Activated CD4-positive, alpha-beta T cell treated with anti-CD3 and anti-CD28 coated beads, Interleukin-2, amount 10 ng/mL, durations not matched to agents 7 days and 5 days (primary cell): ENCODE measurements around the gene FKBP1A. TPM values are rescaled to one million over a fixed set of nuclear protein-coding genes. Genes with fewer than 3 reads are reported as not detected.
A peak's percentile ranks its signal among the peaks of the same experiment; 100 is the strongest.

Experiments
- CTCF ChIA-PET: fragments of 350-600 bp; sonication (Branson Sonifier 250); formaldehyde crosslinking; loops from one replicate; lab custom pipeline; 2021; ENCODE audit warnings: antibody characterized with exemption; lab: Charles Lee
- POLR2A ChIA-PET: fragments of 350-600 bp; sonication (Branson Sonifier 250); formaldehyde crosslinking; loops from one replicate; lab custom pipeline; 2021; ENCODE audit warnings: antibody characterized with exemption; lab: Charles Lee
- DNase-seq: peaks from one replicate; pipeline ENCODE4 v3.0.0-alpha.2; 2020
- H3K27ac Mint-ChIP-seq: one replicate; pipeline ENCODE4 v1.8.0; 2021; ENCODE audit warnings: mild to moderate bottlenecking, moderate library complexity, mixed read lengths
- H3K27me3 Mint-ChIP-seq: one replicate; pipeline ENCODE4 v1.8.0; 2021; ENCODE audit warnings: mixed read lengths
- H3K36me3 Mint-ChIP-seq: one replicate; pipeline ENCODE4 v1.8.0; 2021; ENCODE audit warnings: low read depth, mixed read lengths
- H3K4me1 Mint-ChIP-seq: one replicate; pipeline ENCODE4 v1.8.0; 2021; ENCODE audit warnings: mixed read lengths
- H3K4me3 Mint-ChIP-seq: one replicate; pipeline ENCODE4 v1.8.0; 2021; ENCODE audit warnings: mild to moderate bottlenecking, moderate library complexity, mixed read lengths
- H3K9me3 Mint-ChIP-seq: one replicate; pipeline ENCODE4 v1.8.0; 2021; ENCODE audit warnings: mixed read lengths
- total RNA-seq, 2 experiments: library from RNA; stranded (reverse); gene quantifications; one replicate each; pipeline ENCODE4 v1.2.3, GENCODE V29; 2021

FKBP1A gene
- total RNA-seq, 2 experiments from 2014 or later, result 207 to 238 TPM

GRCh38 chr20:1427457-1428054, 34.7 kb upstream of the FKBP1A start:
- no peaks in the 10 kb centered on the region for H3K9me3 Mint-ChIP-seq

GRCh38 chr20:1426231-1426849, 33.5 kb upstream of the FKBP1A start:
- POLR2A ChIA-PET, result no interaction called here
- CTCF ChIA-PET, result interaction anchor here (1.4 to 3.4 kb wide), 3 partner anchors 10 to 114 kb away, joined by 3 to 22 read pairs (median 5); no protein-coding TSS in a partner anchor
- Mint-ChIP-seq H3K27me3 (peaks cover 21% of the 10 kb centered on the region), H3K4me3 (no peak overlapping the region), H3K27ac (no peak overlapping the region), H3K9me3 (peaks cover 4% of the 10 kb centered on the region), H3K4me1 (peaks cover 24% of the 10 kb centered on the region), H3K36me3 (peaks cover 3% of the 10 kb centered on the region)
- no peak for DNase-seq

More at GRCh38 chr20:1427457-1428054, 34.7 kb upstream of the FKBP1A start:
- peaks cover 26% of the 10 kb centered on the region for H3K27me3 Mint-ChIP-seq
- H3K4me3 Mint-ChIP-seq, result no peak overlapping the region
- no peak for DNase-seq
- ChIA-PET POLR2A (no interaction called here), CTCF (interaction anchor here (1.1 to 3.4 kb wide), 3 partner anchors 8 to 76 kb away, joined by 3 to 22 read pairs (median 3); no protein-coding TSS in a partner anchor)
- H3K27ac Mint-ChIP-seq, result no peak overlapping the region
- H3K4me1 Mint-ChIP-seq, result peaks cover 26% of the 10 kb centered on the region
- H3K36me3 Mint-ChIP-seq, result peaks cover under 1% of the 10 kb centered on the region

- Mint-ChIP-seq H3K4me1 (peaks cover 22% of the 10 kb centered on the region), H3K27me3 (peaks cover 18% of the 10 kb centered on the region), H3K9me3 (peaks cover 15% of the 10 kb centered on the region), H3K4me3 (no peak overlapping the region), H3K27ac (no peak overlapping the region), H3K36me3 (peaks cover 6% of the 10 kb centered on the region)
- CTCF ChIA-PET, result interaction anchor here (3.4 kb wide), 1 partner anchor 12 kb away, joined by 22 read pairs; no protein-coding TSS in a partner anchor
- DNase-seq, result no peak
- POLR2A ChIA-PET, result no interaction called here
These were observed 31.5 kb upstream of the FKBP1A start for GRCh38 chr20:1424336-1424735.

- no peak overlapping the region for H3K4me3 Mint-ChIP-seq
- H3K4me1 Mint-ChIP-seq, result peaks cover 22% of the 10 kb centered on the region
- ChIA-PET POLR2A (no interaction called here), CTCF (interaction anchor here (0.9 to 1.5 kb wide), 3 partner anchors 35 to 96 kb away, joined by 3 read pairs; no protein-coding TSS in a partner anchor)
- no peak overlapping the region for H3K27ac Mint-ChIP-seq
- H3K27me3 Mint-ChIP-seq, result peaks cover 21% of the 10 kb centered on the region
- peaks cover 20% of the 10 kb centered on the region for H3K9me3 Mint-ChIP-seq
- DNase-seq, result peak; percentile 43
- H3K36me3 Mint-ChIP-seq, result peaks cover 11% of the 10 kb centered on the region
These were observed 30.8 kb upstream of the FKBP1A start for GRCh38 chr20:1423625-1424106.

GRCh38 chr20:1423206-1423605, 30.4 kb upstream of the FKBP1A start:
- Mint-ChIP-seq H3K4me1 (peaks cover 22% of the 10 kb centered on the region), H3K27ac (peak overlapping the region; percentile 6), H3K27me3 (peaks cover 20% of the 10 kb centered on the region), H3K9me3 (peaks cover 22% of the 10 kb centered on the region), H3K4me3 (no peak overlapping the region), H3K36me3 (peaks cover 11% of the 10 kb centered on the region)
- ChIA-PET POLR2A (no interaction called here), CTCF (interaction anchor here (0.9 to 1.5 kb wide), 3 partner anchors 34 to 96 kb away, joined by 3 read pairs; no protein-coding TSS in a partner anchor)
- DNase-seq, result no peak

- peak; percentile 33 for DNase-seq
- ChIA-PET CTCF (interaction anchor here (0.6 to 1.5 kb wide), 3 partner anchors 34 to 802 kb away, joined by 3 to 5 read pairs (median 3); no protein-coding TSS in a partner anchor), POLR2A (no interaction called here)
- Mint-ChIP-seq H3K4me1 (peaks cover 19% of the 10 kb centered on the region), H3K9me3 (peaks cover 22% of the 10 kb centered on the region), H3K27ac (peak overlapping the region; percentile 6), H3K4me3 (no peak overlapping the region), H3K36me3 (peaks cover 11% of the 10 kb centered on the region), H3K27me3 (peaks cover 24% of the 10 kb centered on the region)
These were observed 29.9 kb upstream of the FKBP1A start for GRCh38 chr20:1422753-1423152.

GRCh38 chr20:1420066-1420465, 27.2 kb upstream of the FKBP1A start:
- peaks cover 14% of the 10 kb centered on the region for H3K4me1 Mint-ChIP-seq
- DNase-seq, result no peak
- ChIA-PET CTCF (interaction anchor here (1.2 kb wide), 1 partner anchor 14 kb away, joined by 3 read pairs; no protein-coding TSS in a partner anchor), POLR2A (no interaction called here)
- H3K27ac Mint-ChIP-seq, result no peak overlapping the region
- peaks cover 29% of the 10 kb centered on the region for H3K27me3 Mint-ChIP-seq
- H3K4me3 Mint-ChIP-seq, result no peak overlapping the region
- H3K9me3 Mint-ChIP-seq, result peaks cover 22% of the 10 kb centered on the region
- peaks cover 11% of the 10 kb centered on the region for H3K36me3 Mint-ChIP-seq

GRCh38 chr20:1418350-1418749, 25.5 kb upstream of the FKBP1A start:
- CTCF ChIA-PET, result interaction anchor here (0.6 kb wide), 1 partner anchor 286 kb away, joined by 3 read pairs; no protein-coding TSS in a partner anchor
- peaks cover 38% of the 10 kb centered on the region for H3K27me3 Mint-ChIP-seq

GRCh38 chr20:1417790-1418189, 24.9 kb upstream of the FKBP1A start:
- peaks cover 22% of the 10 kb centered on the region for H3K9me3 Mint-ChIP-seq
- DNase-seq, result no peak
- no peak overlapping the region for H3K4me3 Mint-ChIP-seq
- peaks cover 41% of the 10 kb centered on the region for H3K27me3 Mint-ChIP-seq
- POLR2A ChIA-PET, result no interaction called here
- H3K27ac Mint-ChIP-seq, result no peak overlapping the region
- H3K36me3 Mint-ChIP-seq, result peaks cover 11% of the 10 kb centered on the region
- peaks cover 7% of the 10 kb centered on the region for H3K4me1 Mint-ChIP-seq
- CTCF ChIA-PET, result interaction anchor here (0.6 kb wide), 1 partner anchor 285 kb away, joined by 3 read pairs; no protein-coding TSS in a partner anchor

More at GRCh38 chr20:1418350-1418749, 25.5 kb upstream of the FKBP1A start:
- Mint-ChIP-seq H3K36me3 (peaks cover 11% of the 10 kb centered on the region), H3K27ac (no peak overlapping the region), H3K9me3 (peaks cover 22% of the 10 kb centered on the region), H3K4me3 (no peak overlapping the region), H3K4me1 (peaks cover 12% of the 10 kb centered on the region)
- POLR2A ChIA-PET, result no interaction called here
- DNase-seq, result no peak

- H3K4me1 Mint-ChIP-seq, result peaks cover 5% of the 10 kb centered on the region
- ChIA-PET POLR2A (no interaction called here), CTCF (no interaction called here)
- H3K27me3 Mint-ChIP-seq, result peaks cover 45% of the 10 kb centered on the region
- no peak overlapping the region for H3K4me3 Mint-ChIP-seq
- no peak overlapping the region for H3K27ac Mint-ChIP-seq
- H3K9me3 Mint-ChIP-seq, result peaks cover 22% of the 10 kb centered on the region
- H3K36me3 Mint-ChIP-seq, result peaks cover 11% of the 10 kb centered on the region
- no peak for DNase-seq
These were observed 24.4 kb upstream of the FKBP1A start for GRCh38 chr20:1417273-1417672.

- ChIA-PET CTCF (no interaction called here), POLR2A (no interaction called here)
- peaks cover 9% of the 10 kb centered on the region for H3K36me3 Mint-ChIP-seq
- peaks cover 42% of the 10 kb centered on the region for H3K27me3 Mint-ChIP-seq
- H3K9me3 Mint-ChIP-seq, result peaks cover 14% of the 10 kb centered on the region
- no peak overlapping the region for H3K27ac Mint-ChIP-seq
- no peak overlapping the region for H3K4me3 Mint-ChIP-seq
- H3K4me1 Mint-ChIP-seq, result peaks cover 5% of the 10 kb centered on the region
- DNase-seq, result no peak
These were observed 23.0 kb upstream of the FKBP1A start for GRCh38 chr20:1415667-1416468.

GRCh38 chr20:1414982-1415381, 22.1 kb upstream of the FKBP1A start:
- ChIA-PET CTCF (interaction anchor here (1.0 kb wide), 1 partner anchor 251 kb away, joined by 3 read pairs; no protein-coding TSS in a partner anchor), POLR2A (no interaction called here)
- no peak for DNase-seq
- Mint-ChIP-seq H3K4me3 (no peak overlapping the region), H3K9me3 (peaks cover 7% of the 10 kb centered on the region), H3K4me1 (peaks cover 5% of the 10 kb centered on the region), H3K36me3 (peaks cover 6% of the 10 kb centered on the region), H3K27ac (no peak overlapping the region), H3K27me3 (peaks cover 40% of the 10 kb centered on the region)
